ENCODE data around the gene PRSS22. TPM values are rescaled to one million over a fixed set of nuclear protein-coding genes. Genes with fewer than 3 reads are reported as not detected.

PRSS22 gene
- not detected for polyA plus RNA-seq (2012; ENCODE audit: insufficient read length, low read depth)

GRCh38 chr16:2857451-2858244, at the start of gene PRSS22:
TSS of gene PRSS22 (minus strand) at chr16:2858170. CDS start at chr16:2858104, 66 bp downstream.
- TF ChIP-seq REST (IDR thresholded peaks at IDR 0.05; ENCODE audit: insufficient read depth in 1 of 2, low read depth in 2 of 2, low read length in 2 of 2) (no peak), FOXP2 (optimal IDR thresholded peaks at IDR 0.05; ENCODE audit: borderline replicate concordance, extremely low read depth, extremely low read length, insufficient read depth) (no peak), SIN3A (IDR thresholded peaks at IDR 0.05; ENCODE audit: borderline replicate concordance, insufficient read depth, low read length) (no peak), POLR2AphosphoS5 (IDR thresholded peaks at IDR 0.05; ENCODE audit: low read depth, low read length) (no peak), TAF1 (IDR thresholded peaks at IDR 0.05; ENCODE audit: borderline replicate concordance, insufficient read depth, low read length) (no peak)

GRCh38 chr16:2905988-2906387, 48.0 kb upstream of the PRSS22 start:
- TF ChIP-seq POLR2AphosphoS5 (IDR thresholded peaks at IDR 0.05; ENCODE audit: low read depth, low read length) (no peak), FOXP2 (optimal IDR thresholded peaks at IDR 0.05; ENCODE audit: borderline replicate concordance, extremely low read depth, extremely low read length, insufficient read depth) (no peak), REST (IDR thresholded peaks at IDR 0.05; ENCODE audit: insufficient read depth in 1 of 2, low read depth in 2 of 2, low read length in 2 of 2) (no peak), TAF1 (IDR thresholded peaks at IDR 0.05; ENCODE audit: borderline replicate concordance, insufficient read depth, low read length) (no peak), SIN3A (IDR thresholded peaks at IDR 0.05; ENCODE audit: borderline replicate concordance, insufficient read depth, low read length) (no peak)

- TF ChIP-seq POLR2AphosphoS5 (IDR thresholded peaks at IDR 0.05; ENCODE audit: low read depth, low read length) = peak; percentile 99
- TF ChIP-seq REST (IDR thresholded peaks at IDR 0.05; ENCODE audit: insufficient read depth in 1 of 2, low read depth in 2 of 2, low read length in 2 of 2) = peak; percentile 55 to 79; a peak in 3 of 4 replicates
- peak; percentile 99 for TF ChIP-seq TAF1 (IDR thresholded peaks at IDR 0.05; ENCODE audit: borderline replicate concordance, insufficient read depth, low read length)
- TF ChIP-seq FOXP2 (optimal IDR thresholded peaks at IDR 0.05; ENCODE audit: borderline replicate concordance, extremely low read depth, extremely low read length, insufficient read depth) = peak; percentile 60
- TF ChIP-seq SIN3A (IDR thresholded peaks at IDR 0.05; ENCODE audit: borderline replicate concordance, insufficient read depth, low read length) = peak; percentile 69; the same call in 1 of the 2 replicates
Measured at GRCh38 chr16:2905241-2905987, 47.4 kb upstream of the PRSS22 start.

GRCh38 chr16:2904922-2905240, 46.9 kb upstream of the PRSS22 start:
- TF ChIP-seq FOXP2 (optimal IDR thresholded peaks at IDR 0.05; ENCODE audit: borderline replicate concordance, extremely low read depth, extremely low read length, insufficient read depth) (no peak), REST (IDR thresholded peaks at IDR 0.05; ENCODE audit: insufficient read depth in 1 of 2, low read depth in 2 of 2, low read length in 2 of 2) (no peak), POLR2AphosphoS5 (IDR thresholded peaks at IDR 0.05; ENCODE audit: low read depth, low read length) (no peak), SIN3A (IDR thresholded peaks at IDR 0.05; ENCODE audit: borderline replicate concordance, insufficient read depth, low read length) (no peak), TAF1 (IDR thresholded peaks at IDR 0.05; ENCODE audit: borderline replicate concordance, insufficient read depth, low read length) (no peak)
